ENCODE data around the gene TRIM48.
"Not testable (repeated sequence)": the region's sequence is repeated elsewhere in the genome, so short reads cannot be mapped to it uniquely, and the experiment has no call there.

TRIM48 gene, protein sequence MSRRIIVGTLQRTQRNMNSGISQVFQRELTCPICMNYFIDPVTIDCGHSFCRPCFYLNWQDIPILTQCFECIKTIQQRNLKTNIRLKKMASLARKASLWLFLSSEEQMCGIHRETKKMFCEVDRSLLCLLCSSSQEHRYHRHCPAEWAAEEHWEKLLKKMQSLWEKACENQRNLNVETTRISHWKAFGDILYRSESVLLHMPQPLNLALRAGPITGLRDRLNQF

DNA sequence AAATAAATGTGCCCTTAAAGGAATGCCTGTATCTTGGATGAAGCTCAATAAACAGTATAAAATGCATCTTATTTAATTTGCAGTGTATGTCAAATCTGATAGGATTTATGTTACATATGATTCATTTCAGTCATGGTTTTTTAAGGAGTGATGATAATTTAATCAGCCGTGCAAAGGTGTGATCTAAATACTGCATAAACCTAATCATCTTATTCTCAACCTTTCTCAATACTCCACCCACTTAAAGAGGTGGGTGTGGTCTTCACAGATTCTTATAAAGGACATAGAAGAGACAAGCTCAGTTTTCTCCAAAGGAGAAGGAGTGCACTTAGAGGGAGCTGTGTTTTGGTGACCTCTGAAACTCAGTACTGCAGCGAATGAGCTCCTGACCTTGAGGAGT lies at the start of gene TRIM48:
Gene TRIM48 (plus strand): TSS at position 301 of the 400 bp plus-strand sequence. CDS start 113 bp downstream, outside the sequence.
- DNase-seq (ENCODE audit: low spot score): not testable (repeated sequence)

- not testable (repeated sequence) for DNase-seq (ENCODE audit: low spot score)
Measured at GRCh38 chr11:55238316-55238715, 23.6 kb upstream of the TRIM48 start.

DNA sequence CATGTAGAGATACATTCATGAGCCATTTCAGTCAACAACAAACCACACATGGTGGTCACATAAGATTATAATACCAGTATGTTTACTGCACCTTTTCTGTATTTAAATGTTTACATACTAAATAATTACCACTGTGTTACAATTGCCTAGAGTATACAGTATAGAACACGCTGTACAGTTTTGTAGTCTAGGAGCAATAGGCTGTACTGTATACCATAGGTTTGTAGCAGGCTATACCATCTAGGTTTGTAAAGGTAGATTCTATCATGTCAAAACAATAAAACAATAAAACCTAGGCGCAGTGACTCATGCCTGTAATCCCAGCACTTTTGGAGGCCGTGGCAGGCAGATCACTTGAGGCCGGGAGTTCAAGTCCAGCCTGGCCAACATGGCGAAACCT lies 1.1 kb downstream of the TRIM48 start:
- no peak for DNase-seq (ENCODE audit: low spot score)

Data from globus pallidus (tissue), 1 donor.